ENCODE measurements around the gene EHF.

The EHF gene

GRCh38 chr11:34658071-34659015 is 37.5 kb downstream of the EHF start:
- Histone ChIP-seq H3K9ac (ENCODE audit: low read depth in 1 of 2, low read length in 2 of 2) (no peak overlapping the region), H3K4me1 (ENCODE audit: control insufficient read depth in 1 of 2, insufficient read depth in 2 of 2, low read length in 2 of 2) (peaks cover 19% of the 10 kb centered on the region in 2 donors), H3K36me3 (ENCODE audit: control insufficient read depth in 1 of 2, insufficient read depth in 2 of 2, low read length in 2 of 2) (peaks cover 14 to 61% of the 10 kb centered on the region in 2 donors), H3K4me3 (ENCODE audit: low read depth in 1 of 2, low read length in 2 of 2) (no peak overlapping the region), H3K27ac (ENCODE audit: low read depth, low read length) (no peak overlapping the region), H3K27me3 (ENCODE audit: control insufficient read depth in 1 of 2, insufficient read depth in 2 of 2, low read length in 2 of 2) (no peaks in the 10 kb centered on the region), H3K9me3 (ENCODE audit: control insufficient read depth in 1 of 2, low read length in 2 of 2) (no peaks in the 10 kb centered on the region)

GRCh38 chr11:34659096-34659733 is 38.3 kb downstream of the EHF start:
- no peak overlapping the region for H3K27ac ChIP-seq (ENCODE audit: low read depth, low read length)
- no peak overlapping the region for H3K4me3 ChIP-seq (ENCODE audit: low read depth in 1 of 2, low read length in 2 of 2)
- no peak overlapping the region for H3K9ac ChIP-seq (ENCODE audit: low read depth in 1 of 2, low read length in 2 of 2)
- peaks cover 10 to 12% of the 10 kb centered on the region in 2 donors for H3K4me1 ChIP-seq (ENCODE audit: control insufficient read depth in 1 of 2, insufficient read depth in 2 of 2, low read length in 2 of 2)
- no peaks in the 10 kb centered on the region for H3K27me3 ChIP-seq (ENCODE audit: control insufficient read depth in 1 of 2, insufficient read depth in 2 of 2, low read length in 2 of 2)
- peaks cover 14 to 61% of the 10 kb centered on the region in 2 donors for H3K36me3 ChIP-seq (ENCODE audit: control insufficient read depth in 1 of 2, insufficient read depth in 2 of 2, low read length in 2 of 2)
- no peaks in the 10 kb centered on the region for H3K9me3 ChIP-seq (ENCODE audit: control insufficient read depth in 1 of 2, low read length in 2 of 2)

GRCh38 chr11:34665077-34665835 is 44.4 kb downstream of the EHF start:
- H3K36me3 ChIP-seq (ENCODE audit: control insufficient read depth in 1 of 2, insufficient read depth in 2 of 2, low read length in 2 of 2): peaks cover 0 to 14% of the 10 kb centered on the region in 2 donors
- no peak overlapping the region for H3K9ac ChIP-seq (ENCODE audit: low read depth in 1 of 2, low read length in 2 of 2)
- no peak overlapping the region for H3K4me3 ChIP-seq (ENCODE audit: low read depth in 1 of 2, low read length in 2 of 2)
- H3K4me1 ChIP-seq (ENCODE audit: control insufficient read depth in 1 of 2, insufficient read depth in 2 of 2, low read length in 2 of 2): no peaks in the 10 kb centered on the region
- peaks cover 0 to 4% of the 10 kb centered on the region in 2 donors for H3K27me3 ChIP-seq (ENCODE audit: control insufficient read depth in 1 of 2, insufficient read depth in 2 of 2, low read length in 2 of 2)
- no peaks in the 10 kb centered on the region for H3K9me3 ChIP-seq (ENCODE audit: control insufficient read depth in 1 of 2, low read length in 2 of 2)
- no peak overlapping the region for H3K27ac ChIP-seq (ENCODE audit: low read depth, low read length)

- no peaks in the 10 kb centered on the region for H3K9me3 ChIP-seq (ENCODE audit: control insufficient read depth in 1 of 2, low read length in 2 of 2)
- no peak overlapping the region for H3K9ac ChIP-seq (ENCODE audit: low read depth in 1 of 2, low read length in 2 of 2)
- H3K4me1 ChIP-seq (ENCODE audit: control insufficient read depth in 1 of 2, insufficient read depth in 2 of 2, low read length in 2 of 2): no peaks in the 10 kb centered on the region
- no peak overlapping the region for H3K4me3 ChIP-seq (ENCODE audit: low read depth in 1 of 2, low read length in 2 of 2)
- no peaks in the 10 kb centered on the region for H3K36me3 ChIP-seq (ENCODE audit: control insufficient read depth in 1 of 2, insufficient read depth in 2 of 2, low read length in 2 of 2)
- H3K27ac ChIP-seq (ENCODE audit: low read depth, low read length): no peak overlapping the region
- peaks cover 0 to 4% of the 10 kb centered on the region in 2 donors for H3K27me3 ChIP-seq (ENCODE audit: control insufficient read depth in 1 of 2, insufficient read depth in 2 of 2, low read length in 2 of 2)
These were observed 47.1 kb downstream of the EHF start for GRCh38 chr11:34667810-34668582.

- H3K27ac ChIP-seq (ENCODE audit: low read depth, low read length): no peak overlapping the region
- no peak overlapping the region for H3K9ac ChIP-seq (ENCODE audit: low read depth in 1 of 2, low read length in 2 of 2)
- peaks cover 0 to 4% of the 10 kb centered on the region in 2 donors for H3K27me3 ChIP-seq (ENCODE audit: control insufficient read depth in 1 of 2, insufficient read depth in 2 of 2, low read length in 2 of 2)
These were observed 47.7 kb downstream of the EHF start for GRCh38 chr11:34668583-34669053.

GRCh38 chr11:34669458-34669857 is 48.6 kb downstream of the EHF start:
- Histone ChIP-seq H3K9me3 (ENCODE audit: control insufficient read depth in 1 of 2, low read length in 2 of 2) (no peaks in the 10 kb centered on the region), H3K27ac (ENCODE audit: low read depth, low read length) (no peak overlapping the region), H3K4me3 (ENCODE audit: low read depth in 1 of 2, low read length in 2 of 2) (no peak overlapping the region), H3K9ac (ENCODE audit: low read depth in 1 of 2, low read length in 2 of 2) (no peak overlapping the region), H3K36me3 (ENCODE audit: control insufficient read depth in 1 of 2, insufficient read depth in 2 of 2, low read length in 2 of 2) (no peaks in the 10 kb centered on the region), H3K4me1 (ENCODE audit: control insufficient read depth in 1 of 2, insufficient read depth in 2 of 2, low read length in 2 of 2) (no peaks in the 10 kb centered on the region), H3K27me3 (ENCODE audit: control insufficient read depth in 1 of 2, insufficient read depth in 2 of 2, low read length in 2 of 2) (peaks cover 0 to 4% of the 10 kb centered on the region in 2 donors)

More at GRCh38 chr11:34668583-34669053, 47.7 kb downstream of the EHF start:
- no peaks in the 10 kb centered on the region for H3K36me3 ChIP-seq (ENCODE audit: control insufficient read depth in 1 of 2, insufficient read depth in 2 of 2, low read length in 2 of 2)
- H3K4me1 ChIP-seq (ENCODE audit: control insufficient read depth in 1 of 2, insufficient read depth in 2 of 2, low read length in 2 of 2): no peaks in the 10 kb centered on the region
- H3K4me3 ChIP-seq (ENCODE audit: low read depth in 1 of 2, low read length in 2 of 2): no peak overlapping the region
- H3K9me3 ChIP-seq (ENCODE audit: control insufficient read depth in 1 of 2, low read length in 2 of 2): no peaks in the 10 kb centered on the region

- no peak overlapping the region for H3K9ac ChIP-seq (ENCODE audit: low read depth in 1 of 2, low read length in 2 of 2)
- no peaks in the 10 kb centered on the region for H3K36me3 ChIP-seq (ENCODE audit: control insufficient read depth in 1 of 2, insufficient read depth in 2 of 2, low read length in 2 of 2)
- peaks cover 0 to 4% of the 10 kb centered on the region in 2 donors for H3K27me3 ChIP-seq (ENCODE audit: control insufficient read depth in 1 of 2, insufficient read depth in 2 of 2, low read length in 2 of 2)
- no peaks in the 10 kb centered on the region for H3K4me1 ChIP-seq (ENCODE audit: control insufficient read depth in 1 of 2, insufficient read depth in 2 of 2, low read length in 2 of 2)
- no peak overlapping the region for H3K27ac ChIP-seq (ENCODE audit: low read depth, low read length)
- no peaks in the 10 kb centered on the region for H3K9me3 ChIP-seq (ENCODE audit: control insufficient read depth in 1 of 2, low read length in 2 of 2)
- no peak overlapping the region for H3K4me3 ChIP-seq (ENCODE audit: low read depth in 1 of 2, low read length in 2 of 2)
These were observed 50.2 kb downstream of the EHF start for GRCh38 chr11:34671117-34671516.

- H3K9me3 ChIP-seq (ENCODE audit: control insufficient read depth in 1 of 2, low read length in 2 of 2): no peaks in the 10 kb centered on the region
- H3K9ac ChIP-seq (ENCODE audit: low read depth in 1 of 2, low read length in 2 of 2): no peak overlapping the region
- no peaks in the 10 kb centered on the region for H3K36me3 ChIP-seq (ENCODE audit: control insufficient read depth in 1 of 2, insufficient read depth in 2 of 2, low read length in 2 of 2)
- peaks cover 0 to 8% of the 10 kb centered on the region in 2 donors for H3K4me1 ChIP-seq (ENCODE audit: control insufficient read depth in 1 of 2, insufficient read depth in 2 of 2, low read length in 2 of 2)
- H3K4me3 ChIP-seq (ENCODE audit: low read depth in 1 of 2, low read length in 2 of 2): no peak overlapping the region
- no peak overlapping the region for H3K27ac ChIP-seq (ENCODE audit: low read depth, low read length)
- peaks cover 0 to 4% of the 10 kb centered on the region in 2 donors for H3K27me3 ChIP-seq (ENCODE audit: control insufficient read depth in 1 of 2, insufficient read depth in 2 of 2, low read length in 2 of 2)
These were observed 51.1 kb downstream of the EHF start for GRCh38 chr11:34671946-34672345.

- no peaks in the 10 kb centered on the region for H3K27me3 ChIP-seq (ENCODE audit: control insufficient read depth in 1 of 2, insufficient read depth in 2 of 2, low read length in 2 of 2)
- no peaks in the 10 kb centered on the region for H3K36me3 ChIP-seq (ENCODE audit: control insufficient read depth in 1 of 2, insufficient read depth in 2 of 2, low read length in 2 of 2)
- H3K27ac ChIP-seq (ENCODE audit: low read depth, low read length): no peak overlapping the region
- H3K9me3 ChIP-seq (ENCODE audit: control insufficient read depth in 1 of 2, low read length in 2 of 2): no peaks in the 10 kb centered on the region
- H3K4me3 ChIP-seq (ENCODE audit: low read depth in 1 of 2, low read length in 2 of 2): no peak overlapping the region
- H3K9ac ChIP-seq (ENCODE audit: low read depth in 1 of 2, low read length in 2 of 2): no peak overlapping the region
- peaks cover 0 to 8% of the 10 kb centered on the region in 2 donors for H3K4me1 ChIP-seq (ENCODE audit: control insufficient read depth in 1 of 2, insufficient read depth in 2 of 2, low read length in 2 of 2)
These were observed 53.1 kb downstream of the EHF start for GRCh38 chr11:34674038-34674437.
